PFSK-1 (cell line): ENCODE results near the gene APAF1.

ENCODE experiments used
- FOXP2 ChIP-seq: optimal IDR thresholded peaks from 2 replicates; pipeline ENCODE3; 2011; ENCODE audit warnings: borderline replicate concordance, control low read depth, inconsistent platforms; ENCODE audit not compliant: insufficient read depth; ENCODE audit errors: extremely low read length, extremely low read depth
- POLR2AphosphoS5 ChIP-seq: IDR thresholded peaks from 2 replicates; pipeline ENCODE4 v1.6.1; 2012; ENCODE audit warnings: low read depth, mild to moderate bottlenecking, control low read depth, low read length, moderate library complexity
- REST ChIP-seq, 2 experiments: IDR thresholded peaks; 2 replicates each; pipeline versions ENCODE4 v1.6.1 to v1.8.0; 2011 to 2012; ENCODE audit warnings: low read depth in 2 of 2, low read length in 2 of 2, control low read depth in 1 of 2, inconsistent platforms in 1 of 2, mild to moderate bottlenecking in 1 of 2, moderate library complexity in 1 of 2; ENCODE audit not compliant: insufficient read depth in 1 of 2
- SIN3A ChIP-seq: IDR thresholded peaks from 2 replicates; pipeline ENCODE4 v1.6.1; 2012; ENCODE audit warnings: mild to moderate bottlenecking, low read length, moderate library complexity, borderline replicate concordance; ENCODE audit not compliant: insufficient read depth
- TAF1 ChIP-seq: IDR thresholded peaks from 2 replicates; pipeline ENCODE4 v1.6.1; 2012; ENCODE audit warnings: low read length, control low read depth, borderline replicate concordance; ENCODE audit not compliant: insufficient read depth

The APAF1 gene

GRCh38 chr12:98719515-98720504 lies 74.7 kb downstream of the APAF1 start:
- no peak for TF ChIP-seq POLR2AphosphoS5
- no peak for TF ChIP-seq FOXP2
- TF ChIP-seq SIN3A, result no peak
- TF ChIP-seq REST (IDR thresholded peaks at IDR 0.05; ENCODE audit: insufficient read depth in 1 of 2, low read depth in 2 of 2, low read length in 2 of 2), result no peak
- no peak for TF ChIP-seq TAF1

GRCh38 chr12:98721204-98721702 lies 76.2 kb downstream of the APAF1 start:
- no peak for TF ChIP-seq SIN3A
- TF ChIP-seq REST (IDR thresholded peaks at IDR 0.05; ENCODE audit: insufficient read depth in 1 of 2, low read depth in 2 of 2, low read length in 2 of 2), result no peak
- TF ChIP-seq FOXP2, result no peak
- no peak for TF ChIP-seq POLR2AphosphoS5
- no peak for TF ChIP-seq TAF1

GRCh38 chr12:98724384-98725155 lies 79.5 kb downstream of the APAF1 start:
- TF ChIP-seq TAF1 (no peak), FOXP2 (no peak), POLR2AphosphoS5 (no peak), SIN3A (no peak), REST (IDR thresholded peaks at IDR 0.05; ENCODE audit: insufficient read depth in 1 of 2, low read depth in 2 of 2, low read length in 2 of 2) (no peak)

GRCh38 chr12:98725476-98726247 lies 80.6 kb downstream of the APAF1 start:
- TF ChIP-seq SIN3A (no peak), POLR2AphosphoS5 (no peak), FOXP2 (no peak), REST (IDR thresholded peaks at IDR 0.05; ENCODE audit: insufficient read depth in 1 of 2, low read depth in 2 of 2, low read length in 2 of 2) (no peak), TAF1 (no peak)
